HepG2 (cell line): ENCODE measurements around the gene NDOR1. TPM values are rescaled to one million over a fixed set of nuclear protein-coding genes. Genes with fewer than 3 reads are reported as not detected.

Experiments
- GFI1 ChIP-seq: sonication (generic); formaldehyde crosslinking; IDR thresholded peaks from 2 replicates; pipeline ENCODE4 v1.5.0; 2020; ENCODE audit warnings: missing genetic modification reagents, mild to moderate bottlenecking, borderline replicate concordance
- HIC2 ChIP-seq: sonication (generic); formaldehyde crosslinking; IDR thresholded peaks from 2 replicates; pipeline ENCODE4 v1.9.0; 2022; ENCODE audit warnings: low read depth, missing genetic modification reagents
- HOXA3 ChIP-seq: sonication (generic); formaldehyde crosslinking; IDR thresholded peaks from 2 replicates; pipeline ENCODE4 v1.5.0; 2020; ENCODE audit warnings: missing genetic modification reagents
- MEF2D ChIP-seq: sonication (generic); formaldehyde crosslinking; IDR thresholded peaks from 2 replicates; pipeline ENCODE4 v1.5.1; 2020; ENCODE audit warnings: mild to moderate bottlenecking, missing genetic modification reagents
- MXD1 ChIP-seq: sonication (generic); formaldehyde crosslinking; IDR thresholded peaks from 2 replicates; pipeline ENCODE4 v1.4.0; 2020; ENCODE audit warnings: mild to moderate bottlenecking, missing genetic modification reagents
- NFKBIZ ChIP-seq: IDR thresholded peaks from 2 replicates; pipeline ENCODE4 v1.6.1; 2018; ENCODE audit warnings: missing genetic modification reagents, missing compliant biosample characterization
- TEAD3 ChIP-seq: optimal IDR thresholded peaks from 2 replicates; pipeline ENCODE3; 2016; ENCODE audit warnings: borderline replicate concordance
- ZBED4 ChIP-seq: sonication (generic); formaldehyde crosslinking; IDR thresholded peaks from 2 replicates; pipeline ENCODE4 v1.4.0; 2020; ENCODE audit warnings: missing genetic modification reagents, borderline replicate concordance
- ZBTB26 ChIP-seq: IDR thresholded peaks from 2 replicates; pipeline ENCODE4 v1.6.1; 2016; ENCODE audit warnings: missing compliant biosample characterization, missing genetic modification reagents, borderline replicate concordance
- ZNF558 ChIP-seq: sonication (generic); formaldehyde crosslinking; IDR thresholded peaks from 2 replicates; pipeline ENCODE4 v1.9.0; 2022; ENCODE audit warnings: mild to moderate bottlenecking, missing genetic modification reagents, borderline replicate concordance
- polyA plus RNA-seq, 8 experiments: library from polyadenylated mRNA; depleted of rRNA in 3 of 8; stranded (reverse) in 7 of 8; unstranded in 1 of 8; fragments of >200 nt; fragmentation: Illumina TruSeq in 4 of 8; extraction: Trizol in 4 of 8; gene quantifications; 2 replicates each; pipeline versions ENCODE4 v1.2.1 to v1.2.3, GENCODE V29; 2011 to 2016; ENCODE audit warnings: low read depth in 4 of 8, missing spikeins in 1 of 8, mixed read lengths in 1 of 8; ENCODE audit not compliant: insufficient read depth in 1 of 8
- total RNA-seq, 5 experiments: library from RNA; depleted of rRNA; stranded (reverse); fragments of >200 nt; fragmentation: Illumina TruSeq; extraction: Trizol; gene quantifications; 2 replicates each; pipeline ENCODE4 v1.2.3, GENCODE V29; 2016; ENCODE audit warnings: low read depth in 1 of 5
- TF ChIP-seq, protein P1 (sequence below): fragments of 450-650 bp; IDR thresholded peaks from 2 replicates; pipeline ENCODE4 v1.6.1; 2017
- TF ChIP-seq, protein P2 (sequence below): sonication (generic); formaldehyde crosslinking; IDR thresholded peaks from 2 replicates; pipeline ENCODE4 v1.8.1; 2022; ENCODE audit warnings: low read depth, mild to moderate bottlenecking, missing genetic modification reagents

The NDOR1 gene
- total and polyA plus RNA-seq, 2 of the 13 experiments (the other 11 are each of a cell fraction or from before 2014, with no cell fraction given): 3.6 to 8.7 TPM

- TF ChIP-seq ZBED4 (CRISPR knock-in tag) (no peak), TEAD3 (no peak), ZBTB26 (CRISPR knock-in tag) (no peak), GFI1 (CRISPR knock-in tag) (no peak), HOXA3 (CRISPR knock-in tag) (peak; percentile 18; the same call in 1 of the 2 replicates), NFKBIZ (no peak), HIC2 (CRISPR knock-in tag) (peak; percentile 75; the same call in 1 of the 2 replicates), ZNF558 (CRISPR knock-in tag) (no peak), MXD1 (CRISPR knock-in tag) (peak; percentile 47; the same call in 1 of the 2 replicates), MEF2D (CRISPR knock-in tag) (no peak)
- TF ChIP-seq, protein P1, sequence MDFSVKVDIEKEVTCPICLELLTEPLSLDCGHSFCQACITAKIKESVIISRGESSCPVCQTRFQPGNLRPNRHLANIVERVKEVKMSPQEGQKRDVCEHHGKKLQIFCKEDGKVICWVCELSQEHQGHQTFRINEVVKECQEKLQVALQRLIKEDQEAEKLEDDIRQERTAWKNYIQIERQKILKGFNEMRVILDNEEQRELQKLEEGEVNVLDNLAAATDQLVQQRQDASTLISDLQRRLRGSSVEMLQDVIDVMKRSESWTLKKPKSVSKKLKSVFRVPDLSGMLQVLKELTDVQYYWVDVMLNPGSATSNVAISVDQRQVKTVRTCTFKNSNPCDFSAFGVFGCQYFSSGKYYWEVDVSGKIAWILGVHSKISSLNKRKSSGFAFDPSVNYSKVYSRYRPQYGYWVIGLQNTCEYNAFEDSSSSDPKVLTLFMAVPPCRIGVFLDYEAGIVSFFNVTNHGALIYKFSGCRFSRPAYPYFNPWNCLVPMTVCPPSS: no peak
- TF ChIP-seq, protein P2, sequence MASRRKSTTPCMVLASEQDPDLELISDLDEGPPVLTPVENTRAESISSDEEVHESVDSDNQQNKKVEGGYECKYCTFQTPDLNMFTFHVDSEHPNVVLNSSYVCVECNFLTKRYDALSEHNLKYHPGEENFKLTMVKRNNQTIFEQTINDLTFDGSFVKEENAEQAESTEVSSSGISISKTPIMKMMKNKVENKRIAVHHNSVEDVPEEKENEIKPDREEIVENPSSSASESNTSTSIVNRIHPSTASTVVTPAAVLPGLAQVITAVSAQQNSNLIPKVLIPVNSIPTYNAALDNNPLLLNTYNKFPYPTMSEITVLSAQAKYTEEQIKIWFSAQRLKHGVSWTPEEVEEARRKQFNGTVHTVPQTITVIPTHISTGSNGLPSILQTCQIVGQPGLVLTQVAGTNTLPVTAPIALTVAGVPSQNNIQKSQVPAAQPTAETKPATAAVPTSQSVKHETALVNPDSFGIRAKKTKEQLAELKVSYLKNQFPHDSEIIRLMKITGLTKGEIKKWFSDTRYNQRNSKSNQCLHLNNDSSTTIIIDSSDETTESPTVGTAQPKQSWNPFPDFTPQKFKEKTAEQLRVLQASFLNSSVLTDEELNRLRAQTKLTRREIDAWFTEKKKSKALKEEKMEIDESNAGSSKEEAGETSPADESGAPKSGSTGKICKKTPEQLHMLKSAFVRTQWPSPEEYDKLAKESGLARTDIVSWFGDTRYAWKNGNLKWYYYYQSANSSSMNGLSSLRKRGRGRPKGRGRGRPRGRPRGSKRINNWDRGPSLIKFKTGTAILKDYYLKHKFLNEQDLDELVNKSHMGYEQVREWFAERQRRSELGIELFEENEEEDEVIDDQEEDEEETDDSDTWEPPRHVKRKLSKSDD (CRISPR knock-in tag): peak; percentile 38; the same call in 1 of the 2 replicates
Measured at GRCh38 chr9:137250329-137251193, 45.1 kb downstream of the NDOR1 start (continued).
